ACC112 (cell line): Measurements from ENCODE around the gene MYO18A.
"Not testable (repeated sequence)": the region's sequence is repeated elsewhere in the genome, so short reads cannot be mapped to it uniquely, and the experiment has no call there.

Experiments used
- H2AFZ ChIP-seq: fragments of 200-600 bp; sonication (generic); one replicate; pipeline ENCODE4 v1.6.0; 2017; ENCODE audit warnings: antibody characterized with exemption, low read length; ENCODE audit not compliant: unreplicated experiment
- H3K27ac ChIP-seq: fragments of 200-600 bp; sonication (generic); 2 replicates; pipeline ENCODE4 v1.5.1; 2014; ENCODE audit warnings: low read depth, mild to moderate bottlenecking, antibody characterized with exemption, low read length, moderate library complexity
- H3K27me3 ChIP-seq: fragments of 200-600 bp; sonication (generic); 2 replicates; pipeline ENCODE4 v1.6.1; 2014; ENCODE audit warnings: mild to moderate bottlenecking, antibody characterized with exemption, low read length, moderate library complexity, mixed read lengths; ENCODE audit not compliant: insufficient read depth
- H3K36me3 ChIP-seq: fragments of 200-600 bp; sonication (generic); 2 replicates; pipeline ENCODE4 v1.6.1; 2016; ENCODE audit warnings: mild to moderate bottlenecking, antibody characterized with exemption, low read length, moderate library complexity, mixed read lengths; ENCODE audit not compliant: insufficient read depth
- H3K4me1 ChIP-seq: fragments of 200-600 bp; sonication (generic); one replicate; pipeline ENCODE4 v1.6.1; 2016; ENCODE audit warnings: low read length, mixed read lengths; ENCODE audit not compliant: insufficient read depth, unreplicated experiment, control insufficient read depth
- H3K4me3 ChIP-seq: fragments of 200-600 bp; sonication (generic); 2 replicates; pipeline ENCODE4 v1.5.1; 2014; ENCODE audit warnings: mild to moderate bottlenecking, low read depth, low read length
- H3K79me2 ChIP-seq: fragments of 200-600 bp; sonication (generic); one replicate; pipeline ENCODE4 v1.6.0; 2016; ENCODE audit warnings: low read length; ENCODE audit not compliant: control insufficient read depth, unreplicated experiment, insufficient read depth

MYO18A gene

DNA sequence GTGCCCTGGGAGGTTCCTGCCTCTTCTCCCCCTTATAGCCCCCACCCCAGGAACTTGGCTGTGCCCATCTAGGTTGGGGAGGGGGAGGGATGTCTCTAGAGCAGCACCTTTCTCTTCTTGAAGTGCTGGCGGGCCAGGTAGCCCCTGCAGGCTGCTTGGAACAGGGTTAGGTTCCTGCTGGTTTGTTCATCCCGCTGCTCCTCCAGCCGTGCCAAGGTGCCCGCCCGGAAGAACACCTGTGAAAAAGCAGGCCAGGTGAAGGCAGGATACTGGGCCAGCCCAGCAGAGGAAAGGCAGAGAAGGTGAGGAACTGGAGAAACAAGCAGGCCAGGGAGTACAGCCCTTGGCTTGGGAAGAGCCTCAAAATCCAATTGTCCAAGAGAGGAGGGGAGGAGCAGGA is 80.7 kb downstream of the MYO18A start:
- Histone ChIP-seq H3K79me2 (no peaks in the 10 kb centered on the region), H3K4me3 (no peak overlapping the region), H3K36me3 (no peaks in the 10 kb centered on the region), H3K4me1 (no peaks in the 10 kb centered on the region), H2AFZ (no peak overlapping the region), H3K27ac (no peak overlapping the region), H3K27me3 (no peaks in the 10 kb centered on the region)

DNA sequence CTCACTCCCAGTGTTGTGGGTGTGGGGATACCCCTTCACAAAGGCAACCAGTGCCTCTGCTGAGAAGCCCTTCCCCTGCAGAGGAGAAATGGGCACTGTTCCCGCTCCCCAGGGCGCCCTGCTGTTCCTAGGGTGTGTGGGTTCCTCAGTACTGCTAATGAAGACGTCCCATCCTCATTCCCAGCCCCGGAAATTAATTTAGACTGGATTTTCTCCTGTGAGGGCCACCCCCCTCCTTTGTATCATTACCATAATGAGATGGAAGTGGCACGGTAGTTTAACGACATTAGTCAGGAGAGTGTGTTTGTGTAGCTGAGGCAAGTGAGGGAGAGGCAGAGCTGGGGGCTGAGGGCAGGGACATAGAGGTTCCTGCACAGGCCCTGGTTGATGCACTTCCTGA is 84.1 kb downstream of the MYO18A start:
- H3K4me1 ChIP-seq = no peaks in the 10 kb centered on the region
- no peak overlapping the region for H2AFZ ChIP-seq
- H3K79me2 ChIP-seq = no peaks in the 10 kb centered on the region
- no peak overlapping the region for H3K4me3 ChIP-seq
- H3K27me3 ChIP-seq = no peaks in the 10 kb centered on the region
- H3K27ac ChIP-seq = no peak overlapping the region
- H3K36me3 ChIP-seq = no peaks in the 10 kb centered on the region

DNA sequence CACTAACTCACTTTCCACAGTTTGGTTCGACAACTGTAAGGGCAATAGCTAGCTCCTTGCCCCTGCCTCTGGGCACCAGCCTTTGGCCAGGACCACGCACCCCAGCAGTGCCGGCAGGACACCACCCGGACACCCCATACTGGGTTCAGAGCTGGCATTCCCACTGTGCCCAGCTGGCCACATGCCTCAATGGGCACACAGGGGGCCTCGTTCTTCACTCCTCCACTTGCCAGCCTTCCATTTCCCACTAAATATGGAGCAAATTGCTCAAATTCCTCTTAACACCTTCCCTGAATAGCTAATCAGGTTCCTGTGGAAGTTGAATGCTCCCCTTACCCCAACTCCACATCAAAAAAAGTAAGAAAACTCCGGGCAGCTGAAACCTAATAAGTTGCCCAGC is 84.8 kb downstream of the MYO18A start:
- H2AFZ ChIP-seq = no peak overlapping the region

DNA sequence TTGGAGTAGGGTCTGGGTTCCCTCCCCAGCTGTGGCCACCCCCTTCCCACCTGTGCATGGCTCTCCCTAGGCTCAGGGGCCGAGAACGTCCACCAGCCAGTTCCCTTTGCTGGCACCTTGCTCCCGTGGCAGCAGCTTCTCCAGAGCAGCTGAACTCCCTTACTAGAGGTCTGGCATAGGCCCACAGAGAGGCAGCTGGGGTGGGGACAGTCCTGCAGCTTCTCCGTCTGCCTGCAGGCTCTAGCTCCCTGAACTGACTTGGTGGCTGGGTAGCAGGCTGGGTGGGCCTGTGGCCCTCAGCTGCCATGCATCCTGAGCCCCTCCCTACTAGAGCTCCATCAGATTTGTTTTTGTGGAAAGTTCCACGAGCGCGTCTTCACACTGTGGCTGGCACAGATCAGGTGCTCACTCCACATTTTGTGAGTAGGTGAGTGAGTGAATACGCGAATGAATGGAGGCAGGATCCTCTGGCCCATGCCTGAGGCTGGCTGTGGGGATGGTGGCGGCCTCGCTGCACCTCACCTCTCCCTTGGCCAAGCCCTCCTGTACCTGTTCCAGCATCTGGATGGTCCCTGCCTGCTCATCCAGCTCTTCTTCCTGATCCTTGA is 86.0 kb downstream of the MYO18A start:
- H3K36me3 ChIP-seq = no peaks in the 10 kb centered on the region
- no peaks in the 10 kb centered on the region for H3K79me2 ChIP-seq
- no peak overlapping the region for H3K4me3 ChIP-seq

More for the DNA sequence above, 84.8 kb downstream of the MYO18A start:
- Histone ChIP-seq H3K79me2 (no peaks in the 10 kb centered on the region), H3K27ac (no peak overlapping the region), H3K4me3 (no peak overlapping the region), H3K36me3 (no peaks in the 10 kb centered on the region), H3K27me3 (no peaks in the 10 kb centered on the region), H3K4me1 (no peaks in the 10 kb centered on the region)

DNA sequence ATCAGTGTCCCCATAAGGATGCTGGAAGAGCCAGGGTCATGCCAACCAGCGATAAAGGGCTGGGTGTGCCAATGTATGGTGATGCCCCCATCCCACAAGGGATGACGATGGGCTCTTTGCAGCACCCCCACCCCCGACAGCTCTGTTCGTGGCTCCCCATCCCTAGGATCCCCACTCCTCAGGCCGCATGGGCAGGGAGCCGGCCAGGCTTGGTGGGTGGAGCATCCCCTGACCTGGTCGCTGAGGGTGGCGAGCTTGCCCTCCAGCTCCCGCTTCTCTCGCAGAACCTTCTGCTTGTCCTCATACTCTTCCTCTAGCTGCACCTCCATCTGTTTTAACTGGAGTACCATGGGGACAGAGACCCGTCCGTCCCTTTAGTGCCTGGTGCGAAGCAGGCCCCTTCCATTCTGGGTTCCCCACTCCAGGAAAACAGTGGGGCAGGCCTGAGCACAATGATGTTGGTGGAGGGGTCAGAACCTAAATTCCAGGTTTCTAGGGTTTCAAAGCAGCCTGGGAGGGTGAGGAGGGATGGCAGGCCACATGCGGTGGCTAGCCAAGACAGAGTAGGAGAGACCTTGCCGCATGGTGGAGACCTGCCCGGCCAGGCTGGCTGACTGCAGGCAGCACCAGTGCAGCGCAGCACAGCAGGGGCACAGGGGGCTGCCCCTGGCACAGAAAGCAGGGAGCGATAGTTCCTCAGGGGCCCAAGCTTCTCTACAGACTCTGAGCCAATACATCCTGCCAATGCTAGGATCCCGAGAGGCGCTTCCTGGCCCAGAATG is 86.9 kb downstream of the MYO18A start:
- H3K4me3 ChIP-seq = no peak overlapping the region
- no peak overlapping the region for H2AFZ ChIP-seq
- no peaks in the 10 kb centered on the region for H3K79me2 ChIP-seq
- H3K4me1 ChIP-seq = no peaks in the 10 kb centered on the region
- H3K27ac ChIP-seq = no peak overlapping the region
- H3K27me3 ChIP-seq = no peaks in the 10 kb centered on the region
- H3K36me3 ChIP-seq = no peaks in the 10 kb centered on the region

More for the DNA sequence above, 86.0 kb downstream of the MYO18A start:
- Histone ChIP-seq H3K27ac (no peak overlapping the region), H2AFZ (no peak overlapping the region), H3K27me3 (no peaks in the 10 kb centered on the region), H3K4me1 (no peaks in the 10 kb centered on the region)

DNA sequence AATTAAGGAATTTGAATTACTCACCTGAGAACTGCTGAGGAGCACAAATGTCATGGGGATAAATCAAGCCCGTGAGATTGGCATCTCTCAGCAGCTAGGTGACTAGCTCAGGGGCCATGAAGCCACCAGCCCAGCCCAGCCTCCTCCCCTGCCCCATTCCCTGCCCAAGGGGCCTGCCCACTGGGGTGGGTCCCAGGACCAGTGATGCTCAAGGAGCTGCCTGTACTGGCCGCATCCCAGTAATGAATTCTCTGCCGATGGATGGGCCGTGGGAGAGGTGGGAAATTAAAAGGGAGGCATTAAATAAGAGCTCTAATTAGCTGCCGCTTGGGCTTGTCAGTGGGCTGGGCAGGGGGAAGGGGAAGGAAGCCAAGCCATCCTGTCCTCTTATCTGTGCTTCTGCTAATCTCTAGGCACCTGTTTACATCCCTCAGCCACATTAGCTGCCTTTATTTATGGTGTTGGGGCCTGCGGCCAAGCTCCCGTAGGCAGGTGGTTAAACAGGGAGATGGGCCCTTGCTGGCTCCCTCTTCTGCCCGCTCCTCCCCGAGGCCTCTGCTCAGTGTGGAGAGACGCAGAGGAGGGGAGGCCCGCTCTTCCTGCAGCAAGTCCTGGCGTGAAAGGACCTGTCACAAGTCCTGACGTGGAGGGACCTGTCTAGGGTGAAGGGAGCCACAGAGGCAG is 88.5 kb downstream of the MYO18A start:
- Histone ChIP-seq H3K79me2 (no peaks in the 10 kb centered on the region), H3K27ac (no peak overlapping the region), H3K36me3 (no peaks in the 10 kb centered on the region), H2AFZ (no peak overlapping the region), H3K4me3 (no peak overlapping the region), H3K4me1 (no peaks in the 10 kb centered on the region), H3K27me3 (no peaks in the 10 kb centered on the region)

DNA sequence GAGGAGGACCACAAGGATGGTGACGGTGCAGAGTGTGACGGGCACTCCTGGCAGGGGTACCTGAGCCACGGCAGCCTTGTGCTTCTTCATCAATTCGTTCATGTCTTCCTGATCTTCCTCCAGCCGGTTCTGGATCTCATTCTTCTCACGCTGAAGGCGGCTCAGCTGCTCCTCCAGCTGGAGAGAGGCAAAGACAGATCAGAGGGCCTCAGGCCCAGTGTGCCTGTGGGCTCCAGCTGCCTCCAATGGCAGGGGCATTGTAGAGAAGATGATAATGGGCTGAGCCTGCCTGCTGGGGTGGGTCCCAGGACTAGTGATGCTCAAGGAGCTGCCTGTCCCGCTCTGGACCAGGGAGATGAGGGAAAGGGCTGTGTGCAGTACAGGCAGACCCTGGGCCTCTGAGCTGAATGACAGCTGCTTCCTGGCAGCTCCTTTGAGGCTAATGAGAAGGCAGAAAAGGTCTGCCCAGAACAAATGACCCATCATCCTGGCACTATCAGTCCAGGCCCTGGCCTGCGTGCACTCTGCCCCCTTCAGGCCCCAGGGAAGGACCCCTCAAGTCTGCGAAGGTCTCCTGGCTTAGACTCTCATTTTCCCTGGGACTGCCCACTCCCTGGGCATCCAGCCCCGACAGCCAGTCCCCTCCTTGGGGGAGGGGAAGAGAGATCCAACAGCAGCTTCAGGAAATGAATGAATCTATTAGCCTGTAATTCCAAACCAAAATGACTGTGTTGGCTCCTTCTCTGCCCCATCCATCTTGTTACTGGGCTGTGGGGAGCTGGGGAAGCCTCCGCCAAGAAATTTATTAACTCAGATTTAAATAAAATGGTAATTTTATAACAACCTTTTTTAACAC is 89.2 kb downstream of the MYO18A start:
- Histone ChIP-seq H3K79me2 (no peaks in the 10 kb centered on the region), H3K27ac (no peak overlapping the region), H3K36me3 (no peaks in the 10 kb centered on the region), H3K4me1 (no peaks in the 10 kb centered on the region), H3K27me3 (no peaks in the 10 kb centered on the region), H2AFZ (no peak overlapping the region), H3K4me3 (no peak overlapping the region)

DNA sequence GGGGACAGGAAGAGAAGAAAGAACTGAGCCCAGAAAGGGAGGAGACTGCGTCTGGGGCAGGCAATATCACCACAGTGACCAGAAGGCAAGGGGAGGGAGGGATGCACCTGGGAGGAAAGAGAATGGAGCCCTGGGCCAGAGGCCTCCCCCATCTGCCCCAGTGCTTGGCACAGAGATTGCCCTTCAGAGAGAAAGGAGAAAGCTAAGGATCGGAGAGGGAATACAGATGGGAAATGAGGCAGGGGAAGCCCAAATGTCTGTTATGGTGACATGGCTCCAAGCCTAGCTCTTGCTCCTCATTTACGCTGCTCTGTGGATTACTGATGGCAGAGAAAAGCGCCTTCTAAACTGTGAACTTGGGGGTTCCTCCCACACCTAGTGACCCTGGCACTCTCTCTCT is 90.1 kb downstream of the MYO18A start:
- no peaks in the 10 kb centered on the region for H3K27me3 ChIP-seq
- H3K4me1 ChIP-seq = no peaks in the 10 kb centered on the region
- no peak overlapping the region for H3K27ac ChIP-seq
- H3K4me3 ChIP-seq = no peak overlapping the region
- no peaks in the 10 kb centered on the region for H3K79me2 ChIP-seq
- no peaks in the 10 kb centered on the region for H3K36me3 ChIP-seq
- H2AFZ ChIP-seq = no peak overlapping the region

DNA sequence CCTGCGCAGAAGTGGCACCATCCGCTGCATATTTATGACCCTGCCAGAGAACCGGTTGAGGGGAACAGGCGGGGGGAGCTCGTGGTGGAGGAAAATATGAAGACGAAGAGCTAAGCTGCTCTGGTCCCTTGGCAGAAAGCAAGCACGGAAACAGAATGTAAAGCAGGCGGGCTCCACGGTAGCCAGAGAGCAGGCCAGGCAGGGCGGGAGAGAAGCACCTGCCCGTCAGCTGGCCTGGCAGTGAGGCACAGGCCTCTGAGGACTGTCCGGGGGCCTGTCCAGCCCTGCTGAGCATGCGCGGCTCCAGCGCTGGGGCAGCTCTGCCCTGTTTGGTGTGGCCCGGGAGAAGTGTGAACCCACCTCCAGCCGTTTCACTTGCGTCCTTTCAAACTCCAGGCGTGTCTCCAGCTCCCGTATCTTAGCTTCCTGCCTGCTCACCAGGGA is 90.6 kb downstream of the MYO18A start:
- Histone ChIP-seq H3K27me3 (no peaks in the 10 kb centered on the region), H3K36me3 (no peaks in the 10 kb centered on the region), H3K27ac (no peak overlapping the region), H3K4me3 (no peak overlapping the region), H3K4me1 (no peaks in the 10 kb centered on the region), H3K79me2 (no peaks in the 10 kb centered on the region), H2AFZ (no peak overlapping the region)

DNA sequence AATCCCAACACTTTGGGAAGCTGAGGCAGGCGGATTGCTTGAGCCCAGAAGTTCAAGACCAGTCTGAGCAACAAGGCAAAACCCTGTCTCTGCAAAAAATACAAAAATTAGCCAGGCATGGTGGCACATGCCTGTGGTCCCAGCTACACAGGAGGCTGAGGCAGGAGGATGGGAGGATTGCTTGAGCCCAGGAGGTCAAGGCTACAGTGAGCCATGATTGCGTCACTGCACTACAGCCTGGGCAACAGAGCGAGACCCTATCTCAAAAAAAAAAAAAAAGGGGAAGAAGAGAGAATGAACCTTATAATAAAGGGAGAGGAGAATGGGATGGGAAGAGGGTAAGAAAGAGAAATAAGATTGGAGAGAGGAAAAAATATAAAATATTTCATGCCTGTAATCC is 91.4 kb downstream of the MYO18A start:
- H3K27ac ChIP-seq, H3K36me3 ChIP-seq: not testable (repeated sequence)

More for the DNA sequence above, 91.4 kb downstream of the MYO18A start:
- H3K4me1 ChIP-seq, H3K27me3 ChIP-seq, H2AFZ ChIP-seq, H3K79me2 ChIP-seq, H3K4me3 ChIP-seq: not testable (repeated sequence)
